ENCODE data around the gene MPDZ.

DNA sequence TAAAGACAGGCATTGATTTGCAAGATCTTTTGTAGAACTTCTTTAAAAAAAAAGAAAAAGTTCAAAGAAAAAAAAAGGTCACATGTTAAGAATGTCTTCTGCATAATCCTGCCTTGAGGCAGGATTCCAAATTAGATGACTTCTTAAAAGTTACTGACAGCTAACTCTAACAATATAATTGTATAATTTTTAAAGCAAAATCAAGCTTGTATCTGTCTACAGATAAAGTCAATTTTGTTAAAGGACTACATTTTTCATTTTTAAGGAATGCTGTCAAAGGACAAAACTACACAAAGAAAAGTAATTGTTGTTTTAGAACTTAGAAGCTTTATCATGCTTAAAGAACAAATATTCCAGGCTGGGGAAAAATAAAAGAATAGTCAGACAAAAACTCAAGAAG lies 57.8 kb downstream of the MPDZ start:
- TF ChIP-seq, protein P1, sequence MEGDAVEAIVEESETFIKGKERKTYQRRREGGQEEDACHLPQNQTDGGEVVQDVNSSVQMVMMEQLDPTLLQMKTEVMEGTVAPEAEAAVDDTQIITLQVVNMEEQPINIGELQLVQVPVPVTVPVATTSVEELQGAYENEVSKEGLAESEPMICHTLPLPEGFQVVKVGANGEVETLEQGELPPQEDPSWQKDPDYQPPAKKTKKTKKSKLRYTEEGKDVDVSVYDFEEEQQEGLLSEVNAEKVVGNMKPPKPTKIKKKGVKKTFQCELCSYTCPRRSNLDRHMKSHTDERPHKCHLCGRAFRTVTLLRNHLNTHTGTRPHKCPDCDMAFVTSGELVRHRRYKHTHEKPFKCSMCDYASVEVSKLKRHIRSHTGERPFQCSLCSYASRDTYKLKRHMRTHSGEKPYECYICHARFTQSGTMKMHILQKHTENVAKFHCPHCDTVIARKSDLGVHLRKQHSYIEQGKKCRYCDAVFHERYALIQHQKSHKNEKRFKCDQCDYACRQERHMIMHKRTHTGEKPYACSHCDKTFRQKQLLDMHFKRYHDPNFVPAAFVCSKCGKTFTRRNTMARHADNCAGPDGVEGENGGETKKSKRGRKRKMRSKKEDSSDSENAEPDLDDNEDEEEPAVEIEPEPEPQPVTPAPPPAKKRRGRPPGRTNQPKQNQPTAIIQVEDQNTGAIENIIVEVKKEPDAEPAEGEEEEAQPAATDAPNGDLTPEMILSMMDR (conservative IDR thresholded peaks at IDR 0.05; ENCODE audit: low read depth, low read length) = no peak
- TF ChIP-seq CEBPB (IDR thresholded peaks at IDR 0.05; ENCODE audit: low read depth, low read length) (no peak), POLR2A (IDR thresholded peaks at IDR 0.05; ENCODE audit: low read depth, low read length) (no peak), RFX5 (IDR thresholded peaks at IDR 0.05; ENCODE audit: low read depth, low read length) (no peak), FOS (IDR thresholded peaks at IDR 0.05; ENCODE audit: low read depth, low read length) (no peak), MXI1 (IDR thresholded peaks at IDR 0.05; ENCODE audit: borderline replicate concordance, low read depth, low read length) (no peak), RAD21 (IDR thresholded peaks at IDR 0.05; ENCODE audit: low read length) (no peak), NFE2L2 (IDR thresholded peaks at IDR 0.05; ENCODE audit: low read depth, low read length) (no peak), MAZ (IDR thresholded peaks at IDR 0.05; ENCODE audit: borderline replicate concordance, low read depth, low read length) (no peak), MAFK (IDR thresholded peaks at IDR 0.05; ENCODE audit: low read depth, low read length) (no peak), BHLHE40 (IDR thresholded peaks at IDR 0.05; ENCODE audit: low read depth, low read length) (no peak), SMC3 (IDR thresholded peaks at IDR 0.05; ENCODE audit: low read depth, low read length) (no peak)
- TF ChIP-seq, protein P2, sequence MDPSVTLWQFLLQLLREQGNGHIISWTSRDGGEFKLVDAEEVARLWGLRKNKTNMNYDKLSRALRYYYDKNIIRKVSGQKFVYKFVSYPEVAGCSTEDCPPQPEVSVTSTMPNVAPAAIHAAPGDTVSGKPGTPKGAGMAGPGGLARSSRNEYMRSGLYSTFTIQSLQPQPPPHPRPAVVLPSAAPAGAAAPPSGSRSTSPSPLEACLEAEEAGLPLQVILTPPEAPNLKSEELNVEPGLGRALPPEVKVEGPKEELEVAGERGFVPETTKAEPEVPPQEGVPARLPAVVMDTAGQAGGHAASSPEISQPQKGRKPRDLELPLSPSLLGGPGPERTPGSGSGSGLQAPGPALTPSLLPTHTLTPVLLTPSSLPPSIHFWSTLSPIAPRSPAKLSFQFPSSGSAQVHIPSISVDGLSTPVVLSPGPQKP (IDR thresholded peaks at IDR 0.05; ENCODE audit: borderline replicate concordance, low read depth, low read length) = no peak
